GM21360 (cell line): Measurements from ENCODE around the gene SCUBE2.

ENCODE experiments used
- ATAC-seq: cut with Tn5 transposase; IDR thresholded peaks from one replicate; pipeline ENCODE4 v1.9.1; 2021; ENCODE audit warnings: mild to moderate bottlenecking, moderate library complexity; ENCODE audit not compliant: unreplicated experiment

Gene SCUBE2

DNA sequence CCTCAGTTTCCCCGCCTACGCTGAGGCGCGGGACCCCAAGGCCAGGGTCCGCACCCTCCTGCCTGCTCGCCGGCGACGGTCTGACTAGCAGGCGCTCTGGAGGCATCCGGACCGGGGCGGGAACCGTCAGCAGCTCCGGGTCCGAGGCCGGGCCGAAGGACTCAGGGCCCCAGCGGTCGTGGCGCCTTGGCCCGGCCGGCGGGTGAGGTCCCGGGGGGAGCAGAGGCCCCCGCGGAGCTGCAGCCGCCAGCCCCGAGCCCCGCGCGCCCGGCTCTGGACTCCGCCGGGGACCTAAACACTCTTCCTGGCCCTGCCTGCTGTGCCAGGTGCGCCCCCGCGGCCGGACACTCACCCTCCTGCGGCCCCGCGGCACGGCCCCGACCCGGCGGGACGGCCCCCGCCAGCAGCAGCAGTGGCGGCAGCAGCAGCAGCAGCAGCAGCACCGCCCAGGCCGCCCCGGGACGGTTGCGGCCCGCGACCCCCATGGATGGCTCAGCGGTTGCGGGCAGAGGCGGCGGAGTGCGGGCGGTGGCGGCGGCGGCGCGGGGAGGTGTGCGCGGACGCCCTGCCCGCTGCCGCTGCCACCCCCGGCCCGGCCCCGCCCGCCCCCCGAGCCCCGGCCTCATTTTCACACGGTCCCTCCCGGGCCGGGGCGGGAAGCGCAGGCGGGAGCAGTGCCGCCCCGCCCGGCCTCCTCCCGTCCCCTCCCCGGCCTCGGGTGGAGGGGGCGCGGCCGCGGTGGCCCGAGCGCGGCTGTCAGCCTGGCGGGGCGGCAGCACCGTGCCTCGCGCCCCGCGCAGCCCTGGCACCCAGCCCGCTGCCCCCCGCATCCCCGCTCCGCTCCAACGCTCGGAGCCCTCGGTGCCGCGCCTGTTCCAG lies at the start of gene SCUBE2:
SCUBE2 (minus strand) TSS at position 556 of the 879 bp plus-strand sequence; CDS start at position 485, 71 bp downstream.
- ATAC-seq: no peak

DNA sequence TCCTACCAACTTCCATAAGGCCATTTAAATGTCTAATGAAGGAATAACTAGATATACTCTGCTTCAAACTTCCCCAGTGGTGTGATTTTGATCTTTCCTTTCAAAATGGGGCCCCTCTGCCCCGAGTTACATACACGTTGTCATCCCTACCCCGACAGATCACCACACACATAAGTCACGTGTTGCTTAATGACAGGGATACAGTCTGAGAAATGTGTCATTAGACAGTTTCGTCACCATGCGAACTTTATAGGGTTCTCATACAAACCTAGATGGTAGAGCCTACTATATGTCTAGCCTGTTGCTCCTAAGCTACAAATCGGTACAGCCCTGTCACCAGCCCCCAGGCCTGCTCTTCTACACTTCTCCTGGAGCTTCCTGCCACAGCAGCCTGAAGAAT lies 49.8 kb upstream of the SCUBE2 start:
- ATAC-seq: no peak

DNA sequence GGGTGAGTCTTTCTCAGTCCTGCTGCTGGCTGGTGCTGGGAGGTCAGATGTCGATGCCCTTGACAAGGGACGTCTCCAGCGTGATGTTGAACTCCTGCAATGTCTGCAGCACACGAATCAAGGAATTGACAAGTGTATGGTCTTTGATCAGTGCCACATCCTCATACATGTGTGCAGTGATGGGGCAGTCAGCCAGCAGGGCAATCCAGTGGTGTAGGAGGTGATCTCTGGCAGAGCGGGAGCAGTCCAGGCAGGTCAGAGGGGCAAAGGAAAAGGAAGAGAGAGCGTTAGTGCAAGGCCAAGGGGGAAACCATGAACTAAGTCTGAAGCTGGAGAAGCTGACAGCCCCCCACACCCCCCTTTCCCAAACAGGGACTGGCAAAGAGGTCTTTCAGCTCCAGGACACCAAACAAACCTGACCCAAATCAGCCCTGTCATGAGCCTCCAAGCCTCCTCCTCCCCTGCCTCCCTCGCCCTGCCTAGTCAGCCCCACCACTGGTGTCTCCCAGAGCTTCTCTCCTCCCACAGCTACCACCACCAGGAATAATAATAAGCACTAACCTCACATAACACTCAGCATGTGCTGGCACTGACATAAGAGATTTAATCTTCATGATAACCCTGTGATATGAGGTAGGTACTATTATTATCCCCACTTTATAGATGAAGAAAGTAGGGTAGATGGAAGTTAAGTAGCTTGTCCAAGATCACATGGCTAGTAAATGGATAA lies 48.4 kb upstream of the SCUBE2 start:
- no peak for ATAC-seq

DNA sequence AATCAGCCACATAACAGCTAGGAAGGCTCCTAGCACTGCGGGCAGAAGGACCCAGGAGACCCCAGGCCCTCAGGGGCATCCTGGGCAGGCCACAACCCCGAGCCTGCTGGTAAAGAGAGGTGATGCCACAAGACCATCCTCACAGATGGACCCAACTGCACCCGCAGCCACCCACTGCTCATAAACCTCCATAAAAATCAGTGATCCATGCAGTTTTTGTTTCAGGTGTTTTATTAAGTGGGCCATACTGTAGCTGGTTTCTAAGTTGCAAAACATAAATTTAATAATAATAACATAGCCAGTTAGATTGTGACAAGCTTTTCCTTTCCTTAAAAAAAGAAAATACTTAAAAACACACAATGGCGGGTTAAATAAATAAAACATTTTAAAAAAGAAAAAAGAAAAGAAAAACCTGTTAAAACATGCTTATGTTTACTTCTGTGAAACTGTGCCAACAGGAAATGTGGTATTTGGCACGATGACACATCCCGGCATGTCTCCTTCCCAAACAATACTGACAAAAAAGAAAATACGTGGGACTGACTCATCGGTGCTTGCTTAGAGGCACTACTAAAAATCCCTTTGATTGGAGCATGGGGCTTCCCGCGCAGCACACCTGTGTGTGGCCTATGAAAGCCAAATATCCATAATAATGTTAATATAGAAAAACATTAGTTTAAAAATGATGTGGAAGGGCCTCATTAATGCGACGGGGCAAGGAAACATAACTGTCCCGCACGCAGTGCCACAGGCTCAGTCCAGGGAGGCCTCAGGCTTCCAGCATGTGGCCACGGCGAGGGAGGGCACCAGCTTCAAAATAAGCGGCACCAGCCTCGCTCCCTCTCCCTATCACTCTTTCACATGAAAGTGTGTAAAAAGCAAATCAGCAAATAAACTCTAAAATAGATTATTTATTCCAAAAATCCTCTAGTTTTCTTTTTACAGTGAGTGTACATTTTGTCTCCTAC lies 47.5 kb upstream of the SCUBE2 start:
- no peak for ATAC-seq

GRCh38 chr11:9138133-9138453 lies 46.7 kb upstream of the SCUBE2 start:
- peak; percentile 12 for ATAC-seq

DNA sequence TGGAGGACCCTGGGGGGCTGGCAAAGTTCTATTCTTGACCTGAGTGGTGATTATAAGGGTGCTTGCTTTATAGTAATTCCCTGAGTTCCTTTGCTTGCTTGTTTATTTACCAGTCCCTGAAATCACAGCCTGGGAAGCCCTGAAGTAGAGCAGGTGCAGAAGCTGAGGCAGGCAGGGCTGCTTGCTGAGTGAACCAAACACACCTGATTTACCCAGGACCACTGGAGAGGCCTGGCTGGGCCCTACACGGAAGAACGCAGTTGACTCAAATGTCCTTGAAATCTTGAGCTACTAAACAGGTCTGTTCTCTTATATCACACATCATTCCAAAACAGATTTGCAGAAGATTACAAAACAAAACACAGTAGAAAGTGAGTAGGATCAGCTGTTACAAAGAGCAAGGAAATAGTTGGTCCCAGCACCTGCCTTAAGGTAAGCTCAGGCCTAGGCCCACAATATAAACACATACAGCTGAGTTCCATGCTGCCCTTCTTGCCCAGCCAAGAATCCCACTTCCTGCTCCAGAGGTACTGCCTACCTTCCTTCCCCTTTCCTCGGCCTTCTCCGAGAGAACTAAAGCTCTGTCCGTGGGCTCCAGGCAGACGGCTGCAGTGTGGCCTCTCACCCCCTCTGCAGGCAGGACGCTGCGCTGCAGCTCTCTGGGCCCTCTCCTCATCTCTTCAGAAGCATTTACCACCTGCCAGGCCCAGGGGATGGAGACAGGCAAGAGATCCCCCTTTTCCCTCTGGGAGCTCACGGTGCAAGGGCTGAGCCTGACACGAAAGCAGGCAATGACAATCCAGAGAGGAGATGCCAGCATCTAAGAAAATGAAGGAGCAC lies 46.1 kb upstream of the SCUBE2 start:
- peak; percentile 71 for ATAC-seq

- no peak for ATAC-seq
Measured at GRCh38 chr11:9136741-9137140, 45.3 kb upstream of the SCUBE2 start.

DNA sequence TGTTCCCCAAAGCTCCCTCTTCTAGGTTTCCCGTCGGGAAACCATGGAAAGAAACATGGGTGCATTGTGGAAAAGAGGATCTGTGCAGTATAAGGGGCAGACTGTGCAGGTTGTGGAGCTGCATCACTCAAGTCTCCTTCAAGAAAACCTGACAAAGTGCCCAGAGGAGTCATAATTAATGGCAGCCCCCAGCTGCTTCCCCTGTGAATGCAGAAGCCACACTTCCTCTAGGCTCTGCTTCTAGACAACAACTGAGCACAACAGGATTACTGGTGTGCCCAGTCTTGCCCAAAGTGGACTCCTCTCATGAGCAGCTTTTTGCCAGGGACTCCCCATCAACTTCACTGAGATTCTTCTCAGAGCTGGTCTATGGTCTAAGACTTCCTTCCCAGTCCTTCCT lies 42.6 kb upstream of the SCUBE2 start:
- ATAC-seq: no peak

- ATAC-seq: no peak
Measured at GRCh38 chr11:9132203-9132878, 40.9 kb upstream of the SCUBE2 start.

DNA sequence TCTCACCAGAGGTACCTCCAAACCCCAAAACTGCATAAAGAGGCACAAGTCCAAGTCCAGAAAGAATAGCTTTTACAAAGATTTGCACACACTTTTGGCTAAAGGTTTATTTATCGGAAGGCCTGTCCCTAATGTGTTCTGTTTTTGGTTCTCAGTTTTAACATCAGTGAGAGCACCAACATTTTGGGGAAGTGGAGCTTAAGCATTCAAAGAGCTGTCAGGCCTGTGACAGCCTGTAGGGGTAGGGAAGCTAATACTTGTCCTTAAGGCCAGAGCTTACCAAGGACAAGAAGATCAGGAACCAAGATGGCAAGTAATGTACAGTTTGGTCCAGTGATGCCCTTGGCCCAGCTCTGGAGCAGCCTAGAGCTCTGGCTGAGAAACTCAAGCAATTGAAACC lies 38.9 kb upstream of the SCUBE2 start:
- no peak for ATAC-seq

DNA sequence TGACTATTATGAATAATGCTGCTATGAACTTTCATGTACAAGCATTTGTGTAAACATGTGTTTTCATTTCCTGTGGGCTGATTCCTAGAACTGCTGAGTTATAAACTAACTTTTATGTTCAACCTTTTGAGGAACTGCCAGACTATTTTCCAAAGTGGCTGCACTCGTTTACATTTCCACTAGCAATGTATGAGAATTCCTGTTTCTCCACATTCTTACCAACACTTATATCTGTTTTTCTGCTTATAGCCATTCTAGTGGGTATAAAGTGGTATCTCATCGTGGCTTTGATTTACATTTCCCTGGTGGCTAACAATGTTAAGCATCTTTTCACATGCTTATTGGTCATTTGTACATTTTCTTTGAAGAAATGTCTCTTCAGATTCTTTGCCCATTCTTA lies 35.2 kb upstream of the SCUBE2 start:
- no peak for ATAC-seq

GRCh38 chr11:9125185-9125886 lies 33.9 kb upstream of the SCUBE2 start:
- no peak for ATAC-seq

- ATAC-seq: no peak
Measured at GRCh38 chr11:9123595-9124304, 32.4 kb upstream of the SCUBE2 start.

- no peak for ATAC-seq
Measured at GRCh38 chr11:9121469-9121796, 30.0 kb upstream of the SCUBE2 start.

DNA sequence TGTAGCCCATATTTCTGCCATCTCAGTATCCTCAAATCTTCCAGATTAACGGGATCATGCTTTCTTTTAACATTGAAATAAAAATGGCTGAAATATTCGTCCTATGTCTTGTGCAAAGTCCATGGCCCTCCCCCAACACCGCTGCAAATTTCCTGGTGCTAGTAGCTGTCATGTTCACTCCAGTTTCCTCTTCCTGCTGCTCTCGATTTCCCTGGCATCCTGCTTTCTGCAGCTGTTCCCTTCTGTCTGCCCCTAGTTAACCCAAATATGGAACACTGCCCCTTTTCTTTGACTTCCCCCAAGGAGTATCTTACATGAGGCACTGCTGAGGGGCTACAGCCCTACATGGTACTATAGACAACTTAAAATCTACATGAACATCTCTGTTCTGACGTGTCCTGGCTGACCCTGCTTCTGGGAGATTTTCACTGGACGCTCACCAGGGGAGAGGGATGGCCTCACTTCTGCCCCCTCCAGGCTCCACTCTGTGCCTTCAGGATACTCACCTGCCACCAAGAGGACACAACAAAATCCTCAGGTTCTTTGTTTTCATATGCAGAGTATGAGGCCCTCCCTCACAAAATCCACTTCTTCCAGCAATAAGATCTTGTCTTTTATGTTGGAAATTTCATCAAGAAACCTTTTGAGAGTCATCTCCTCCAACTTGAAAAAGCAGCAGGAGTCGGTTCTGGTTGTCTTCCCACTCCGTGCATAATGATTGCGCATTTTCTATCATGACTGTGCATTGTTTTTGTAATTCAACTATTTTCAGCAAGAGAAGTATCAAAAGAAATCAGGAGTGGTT lies 29.5 kb upstream of the SCUBE2 start:
- no peak for ATAC-seq

DNA sequence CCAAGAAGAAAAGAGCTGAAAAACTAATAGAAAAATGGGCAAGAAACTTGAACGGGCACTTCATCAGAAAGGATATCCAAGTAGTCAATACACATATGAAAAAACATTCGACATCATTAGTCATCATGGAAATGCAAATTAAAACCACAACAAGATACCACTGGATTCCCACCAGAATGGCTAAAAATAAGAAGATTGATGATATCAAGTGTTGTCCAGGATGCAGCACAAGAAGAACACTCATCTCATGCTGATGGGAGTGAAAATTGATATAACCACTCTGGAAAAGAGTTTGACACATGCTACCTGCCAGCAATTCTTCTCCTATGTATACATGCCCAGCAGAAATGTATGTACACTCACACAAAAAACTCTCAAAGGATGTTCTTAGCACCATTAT lies 26.9 kb upstream of the SCUBE2 start:
- ATAC-seq: no peak

GRCh38 chr11:9112075-9112474 lies 20.7 kb upstream of the SCUBE2 start:
- ATAC-seq: no peak
